Fibroblast of gingiva (primary cell): Measurements from ENCODE around the gene UBC.
"Not testable (repeated sequence)": the region's sequence is repeated elsewhere in the genome, so short reads cannot be mapped to it uniquely, and the experiment has no call there.

Source experiments
- DNase-seq: peaks from one replicate; pipeline ENCODE4 v3.0.0-alpha.2; 2011; ENCODE audit warnings: low read depth

The UBC gene

DNA sequence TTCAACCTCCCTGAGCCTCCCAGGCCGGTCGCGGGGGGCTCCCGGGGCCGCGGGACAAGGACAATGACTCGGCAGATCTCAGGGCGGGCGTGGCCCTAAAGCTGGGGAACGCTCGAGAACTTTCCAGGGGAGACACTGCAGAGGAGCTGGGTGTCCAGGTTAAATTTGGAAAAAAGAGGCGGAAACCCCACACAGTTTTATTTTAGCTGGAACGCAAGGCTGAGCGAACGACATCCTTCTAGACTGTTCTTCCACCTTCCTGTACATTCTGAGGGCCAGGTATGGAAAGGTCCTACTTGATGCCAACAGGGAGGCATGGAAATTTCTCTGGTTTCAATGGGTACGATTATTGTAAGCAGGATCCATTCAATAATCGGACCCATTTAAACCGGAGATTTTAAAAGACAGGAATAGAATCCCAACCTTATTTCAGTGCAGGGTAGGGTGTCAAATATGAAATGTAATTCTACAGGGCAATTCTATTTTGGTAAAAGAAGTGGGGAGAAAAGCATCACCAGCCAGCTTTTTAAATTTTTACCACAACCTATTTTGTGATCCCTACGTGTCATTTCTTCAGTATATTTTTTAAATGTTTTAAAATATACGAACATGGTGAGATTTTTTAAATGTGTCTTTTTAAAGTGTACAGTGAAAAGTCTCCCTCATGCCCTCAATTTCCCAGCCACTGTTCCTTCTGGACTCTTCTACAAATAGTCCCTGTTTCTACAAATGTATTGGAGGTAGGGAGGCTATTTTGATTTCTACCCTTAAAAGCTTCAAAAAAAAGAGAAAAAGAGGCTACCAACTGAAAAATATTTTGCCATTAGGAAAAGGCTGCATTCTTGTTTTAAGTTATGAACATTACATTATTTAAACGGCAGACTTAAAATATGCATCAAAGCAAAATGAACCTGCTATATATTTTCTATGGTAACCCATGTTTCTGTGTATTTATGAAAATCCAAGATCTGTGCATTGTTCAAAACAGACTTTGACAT, 1.1 kb upstream of the UBC start:
- peak; percentile 58 for DNase-seq

DNA sequence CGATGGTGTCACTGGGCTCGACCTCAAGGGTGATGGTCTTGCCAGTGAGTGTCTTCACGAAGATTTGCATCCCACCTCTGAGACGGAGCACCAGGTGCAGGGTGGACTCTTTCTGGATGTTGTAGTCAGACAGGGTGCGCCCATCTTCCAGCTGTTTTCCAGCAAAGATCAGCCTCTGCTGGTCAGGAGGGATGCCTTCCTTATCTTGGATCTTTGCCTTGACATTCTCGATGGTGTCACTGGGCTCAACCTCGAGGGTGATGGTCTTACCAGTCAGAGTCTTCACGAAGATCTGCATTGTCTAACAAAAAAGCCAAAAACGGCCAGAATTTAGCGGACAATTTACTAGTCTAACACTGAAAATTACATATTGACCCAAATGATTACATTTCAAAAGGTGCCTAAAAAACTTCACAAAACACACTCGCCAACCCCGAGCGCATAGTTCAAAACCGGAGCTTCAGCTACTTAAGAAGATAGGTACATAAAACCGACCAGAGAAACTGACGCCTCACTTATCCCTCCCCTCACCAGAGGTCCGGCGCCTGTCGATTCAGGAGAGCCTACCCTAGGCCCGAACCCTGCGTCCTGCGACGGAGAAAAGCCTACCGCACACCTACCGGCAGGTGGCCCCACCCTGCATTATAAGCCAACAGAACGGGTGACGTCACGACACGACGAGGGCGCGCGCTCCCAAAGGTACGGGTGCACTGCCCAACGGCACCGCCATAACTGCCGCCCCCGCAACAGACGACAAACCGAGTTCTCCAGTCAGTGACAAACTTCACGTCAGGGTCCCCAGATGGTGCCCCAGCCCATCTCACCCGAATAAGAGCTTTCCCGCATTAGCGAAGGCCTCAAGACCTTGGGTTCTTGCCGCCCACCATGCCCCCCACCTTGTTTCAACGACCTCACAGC, 717 bp downstream of the UBC start:
- DNase-seq, result peak; percentile 60

- not testable (repeated sequence) for DNase-seq
Observed at GRCh38 chr12:124912529-124913287, 1.7 kb downstream of the UBC start.

GRCh38 chr12:124911521-124911920, 2.9 kb downstream of the UBC start:
- DNase-seq, result not testable (repeated sequence)

- peak; percentile 23 for DNase-seq
Observed at GRCh38 chr12:124910561-124911478, 3.6 kb downstream of the UBC start.

- DNase-seq, result peak; percentile 60
Observed at GRCh38 chr12:124909831-124910560, 4.5 kb downstream of the UBC start.

DNA sequence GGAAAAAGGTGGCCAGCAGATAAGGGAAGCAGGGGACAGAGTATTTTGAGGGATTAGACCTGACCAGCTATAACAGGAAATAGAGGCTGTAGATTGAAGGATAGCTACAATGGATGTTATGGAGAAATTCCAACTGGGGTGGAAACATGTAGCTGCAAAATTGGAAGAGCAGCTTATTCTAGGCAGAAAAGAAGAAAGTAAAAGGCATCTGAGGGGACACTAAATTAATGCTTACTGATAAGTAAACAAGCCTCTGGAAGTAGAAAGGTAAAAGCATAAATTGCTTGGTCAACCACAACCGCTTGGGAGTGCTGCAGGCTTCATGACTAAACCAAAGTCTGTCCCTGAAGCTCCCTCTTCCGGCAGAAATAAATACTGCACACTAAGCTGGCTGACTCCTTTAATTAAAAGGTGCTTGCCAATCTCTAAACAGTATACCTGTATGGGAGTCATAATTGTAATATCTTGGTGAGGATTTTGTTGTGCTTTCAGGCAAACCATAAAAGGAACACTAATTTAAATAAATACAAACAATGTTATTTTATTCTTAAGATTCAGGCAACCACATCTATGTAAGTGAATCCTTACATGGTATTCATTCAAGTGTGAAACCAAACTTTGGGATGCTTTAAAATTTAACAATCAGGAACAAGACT, 7.7 kb downstream of the UBC start:
- DNase-seq, result peak; percentile 84

- peak; percentile 92 for DNase-seq
Observed at GRCh38 chr12:124904306-124905098, 9.9 kb downstream of the UBC start.

DNA sequence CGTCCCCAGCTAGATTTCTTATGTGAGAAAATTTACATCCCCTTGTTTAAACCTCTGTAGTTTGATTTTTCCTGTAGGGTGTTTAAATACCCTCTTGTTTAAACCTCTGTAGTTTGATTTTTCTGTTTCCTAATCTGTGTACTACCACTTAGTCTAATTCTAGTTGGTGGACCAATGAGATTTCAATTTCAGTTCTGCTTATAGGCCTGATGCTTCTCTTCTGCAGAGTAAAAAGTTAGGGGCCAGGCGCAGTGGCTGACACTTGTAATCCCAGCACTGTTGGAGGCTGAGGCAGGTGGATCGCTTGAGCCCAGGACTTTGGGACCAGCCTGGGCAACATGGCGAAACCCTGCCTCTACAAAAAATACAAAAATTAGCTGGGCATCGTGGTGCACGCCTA, 11.5 kb downstream of the UBC start:
- DNase-seq, result no peak

DNA sequence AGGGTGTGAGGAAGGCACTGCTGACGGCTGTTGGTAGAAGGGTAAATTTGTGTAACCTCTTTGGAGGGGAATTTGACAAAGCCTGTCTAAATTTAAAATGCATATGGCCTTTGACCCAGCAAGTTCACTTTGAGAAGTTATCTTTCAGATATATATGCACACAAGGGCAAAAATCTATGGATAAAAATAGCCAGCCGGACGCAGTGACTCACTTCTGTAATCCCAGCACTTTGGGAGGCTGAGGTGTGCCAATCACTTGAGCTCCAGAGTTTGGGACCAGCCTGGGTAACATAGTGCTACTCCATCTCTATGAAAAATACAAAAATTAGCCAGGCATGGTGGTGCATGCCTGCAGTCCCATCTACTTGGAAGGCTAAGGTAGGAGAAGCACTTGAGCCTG, 13.4 kb downstream of the UBC start:
- DNase-seq, result no peak

DNA sequence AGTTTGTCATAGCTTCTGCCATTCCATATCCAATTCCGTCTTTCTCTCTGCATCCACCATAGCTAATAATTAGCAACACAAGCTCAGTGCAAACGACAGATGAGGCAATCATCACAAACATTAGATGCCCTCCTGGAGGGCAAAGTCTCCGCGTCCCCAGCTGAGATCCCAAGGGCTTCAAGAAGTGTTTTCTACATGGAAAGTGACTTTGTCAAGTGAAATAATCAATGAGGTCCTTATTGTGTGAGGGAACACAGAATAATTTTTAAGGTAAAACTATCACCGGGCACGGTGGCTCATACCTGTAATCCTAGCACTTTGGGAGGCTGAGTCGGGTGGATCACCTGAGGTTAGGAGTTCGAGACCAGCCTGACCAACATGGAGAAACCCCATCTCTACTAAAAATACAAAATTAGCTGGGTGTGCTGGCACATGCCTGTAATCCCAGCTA, 14.1 kb downstream of the UBC start:
- not testable (repeated sequence) for DNase-seq

DNA sequence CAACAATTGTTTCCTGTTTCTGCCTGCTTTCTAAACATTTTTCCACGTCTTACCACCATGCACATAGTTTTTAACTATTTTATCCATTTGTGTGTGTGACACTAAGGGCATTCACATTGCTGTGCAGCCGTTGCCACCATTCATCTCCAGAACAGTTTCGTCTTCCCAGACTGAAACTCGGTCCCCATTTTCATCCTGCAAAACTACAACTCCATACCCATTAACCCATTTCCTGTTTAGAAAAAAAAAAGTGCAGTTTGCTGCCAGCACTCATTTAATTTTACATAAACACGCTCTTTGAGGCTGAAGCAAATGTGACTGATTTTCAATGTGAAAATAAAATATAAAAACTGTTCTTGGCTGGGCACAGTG, 15.5 kb downstream of the UBC start:
- DNase-seq, result no peak

DNA sequence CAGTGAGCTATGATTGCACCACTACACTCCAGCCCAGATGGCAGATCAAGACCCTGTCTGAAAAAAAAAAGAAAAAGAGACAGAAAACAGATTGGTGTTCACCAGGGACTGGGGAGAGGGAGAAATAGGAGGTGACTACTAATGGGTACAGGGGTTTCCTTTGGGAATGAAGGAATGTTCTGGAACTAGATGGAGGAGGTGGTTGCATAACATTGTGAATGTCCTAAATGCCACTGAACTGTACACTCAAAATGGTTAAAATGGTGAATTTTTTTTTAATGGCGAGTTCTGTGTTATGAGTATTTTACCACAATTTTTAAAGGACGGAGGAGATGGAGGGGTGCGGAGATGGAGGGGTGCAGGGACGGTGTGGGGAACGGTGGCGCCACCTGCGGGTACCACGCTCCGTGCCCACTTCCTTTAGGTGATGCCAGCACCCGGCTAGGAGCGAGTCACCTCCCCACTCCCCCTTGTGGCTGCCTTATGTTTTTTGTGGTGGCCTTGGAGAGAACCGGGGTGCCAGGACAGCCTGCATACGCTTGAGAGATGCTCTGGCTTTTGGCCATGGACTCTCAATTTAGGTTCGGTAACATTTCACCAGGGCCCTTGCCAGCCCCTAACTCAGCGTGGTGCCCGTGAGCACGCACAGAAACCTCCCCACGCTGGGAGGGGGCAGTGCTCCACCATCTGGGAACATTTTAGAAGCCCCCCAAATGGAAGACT, 16.1 kb downstream of the UBC start:
- DNase-seq, result peak; percentile 57

DNA sequence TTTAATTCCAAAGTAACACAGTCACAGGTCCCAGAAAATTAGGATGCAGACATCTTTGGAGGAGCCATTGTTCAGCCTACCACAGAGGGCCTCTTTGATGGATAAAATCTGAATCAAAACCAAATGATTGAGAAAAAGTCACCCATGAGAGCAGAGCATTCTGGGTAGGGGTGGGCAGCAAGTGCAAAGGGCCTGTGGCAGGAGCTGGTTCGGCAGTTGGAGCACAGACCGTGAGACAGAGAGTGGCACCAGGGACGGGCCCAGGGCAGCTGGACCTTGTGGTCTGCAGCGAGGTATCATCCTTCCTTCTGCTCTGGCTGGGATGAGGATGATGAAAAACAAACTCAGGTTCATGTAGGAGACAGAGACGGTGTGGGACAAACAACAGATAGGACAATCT, 18.0 kb downstream of the UBC start:
- no peak for DNase-seq

DNA sequence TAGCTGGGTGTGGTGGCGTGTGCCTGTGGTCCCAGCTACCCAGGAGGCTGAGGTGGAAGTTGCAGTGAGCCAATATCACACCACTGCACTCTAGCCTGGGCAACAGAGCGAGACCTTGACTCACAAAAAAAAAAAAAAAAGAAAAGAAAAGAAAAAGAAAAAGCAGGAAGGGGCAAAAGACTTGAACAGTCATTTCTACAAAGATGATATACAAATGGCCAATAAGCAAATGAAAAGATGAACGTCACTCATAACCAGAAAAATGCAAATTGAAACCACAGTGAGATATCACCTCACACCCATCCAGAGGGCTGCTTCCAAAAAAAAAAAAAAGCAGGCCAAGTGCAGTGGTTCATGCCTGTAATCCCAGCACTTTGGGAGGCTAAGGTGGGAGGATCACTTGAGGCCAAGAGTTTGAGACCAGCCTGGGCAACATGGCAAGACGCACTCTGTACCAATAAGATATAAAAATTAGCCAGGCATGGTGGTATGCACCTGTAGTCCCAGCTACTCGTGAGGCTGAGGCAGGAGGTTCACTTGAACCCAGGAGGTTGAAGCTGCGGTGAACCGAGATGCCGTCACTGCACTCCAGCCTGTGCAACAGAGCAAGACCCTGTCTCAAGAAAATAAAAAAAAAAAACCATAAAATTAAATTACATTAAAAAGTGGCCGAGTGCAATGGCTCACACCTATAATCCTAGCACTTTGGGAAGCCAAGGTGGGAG, 20.5 kb downstream of the UBC start:
- no peak for DNase-seq

DNA sequence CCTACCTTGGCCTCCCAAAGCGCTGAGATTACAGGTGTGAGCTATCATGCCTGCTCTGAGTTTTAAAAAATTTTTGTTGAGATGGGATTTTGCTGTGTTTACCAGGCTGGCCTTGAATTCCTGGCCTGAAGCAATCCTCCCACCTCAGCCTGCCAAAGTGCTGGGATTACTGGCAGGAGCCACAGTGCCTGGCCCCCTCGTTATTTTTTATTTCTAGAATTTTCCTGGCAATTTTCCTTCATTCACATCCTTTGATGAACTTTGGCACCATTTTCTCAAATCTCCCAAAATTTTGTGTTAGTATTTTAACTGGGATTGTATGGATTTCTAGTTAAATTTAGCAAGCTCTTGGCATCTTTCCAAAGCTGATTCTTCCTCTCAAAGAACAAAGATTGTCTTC, 26.2 kb downstream of the UBC start:
- DNase-seq, result no peak

- DNase-seq, result not testable (repeated sequence)
Observed at GRCh38 chr12:124887766-124888165, 26.7 kb downstream of the UBC start.
